GM12873 (cell line): ENCODE measurements around the gene ZNF835.

Experiments used
- TF ChIP-seq, protein P1 (sequence below): IDR thresholded peaks from 2 replicates; pipeline ENCODE4 v1.5.1; 2012; ENCODE audit warnings: low read depth, mild to moderate bottlenecking, moderate library complexity, low read length, control low read depth; ENCODE audit not compliant: insufficient read depth; ENCODE audit errors: missing control alignments

ZNF835 gene

DNA sequence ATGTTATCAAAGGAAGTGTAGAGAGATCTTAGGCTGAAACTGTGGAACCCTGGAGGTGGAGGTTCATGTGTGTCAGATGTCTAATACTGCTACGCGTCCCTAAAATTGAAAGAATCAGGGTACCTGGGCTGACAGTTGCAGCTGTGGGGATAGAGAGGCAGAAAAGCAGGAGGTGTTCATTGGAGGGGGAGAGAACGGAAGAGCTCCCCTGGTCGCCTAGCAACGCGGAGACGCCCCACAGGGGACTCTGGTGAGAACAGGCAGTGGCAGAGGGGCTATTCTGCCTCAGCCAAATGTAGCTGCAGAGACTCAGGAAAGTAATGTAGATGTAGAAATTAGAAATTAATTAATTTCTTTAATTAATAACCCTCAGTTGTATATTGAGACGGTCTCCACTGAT is 10.1 kb upstream of the ZNF835 start:
- TF ChIP-seq, protein P1, sequence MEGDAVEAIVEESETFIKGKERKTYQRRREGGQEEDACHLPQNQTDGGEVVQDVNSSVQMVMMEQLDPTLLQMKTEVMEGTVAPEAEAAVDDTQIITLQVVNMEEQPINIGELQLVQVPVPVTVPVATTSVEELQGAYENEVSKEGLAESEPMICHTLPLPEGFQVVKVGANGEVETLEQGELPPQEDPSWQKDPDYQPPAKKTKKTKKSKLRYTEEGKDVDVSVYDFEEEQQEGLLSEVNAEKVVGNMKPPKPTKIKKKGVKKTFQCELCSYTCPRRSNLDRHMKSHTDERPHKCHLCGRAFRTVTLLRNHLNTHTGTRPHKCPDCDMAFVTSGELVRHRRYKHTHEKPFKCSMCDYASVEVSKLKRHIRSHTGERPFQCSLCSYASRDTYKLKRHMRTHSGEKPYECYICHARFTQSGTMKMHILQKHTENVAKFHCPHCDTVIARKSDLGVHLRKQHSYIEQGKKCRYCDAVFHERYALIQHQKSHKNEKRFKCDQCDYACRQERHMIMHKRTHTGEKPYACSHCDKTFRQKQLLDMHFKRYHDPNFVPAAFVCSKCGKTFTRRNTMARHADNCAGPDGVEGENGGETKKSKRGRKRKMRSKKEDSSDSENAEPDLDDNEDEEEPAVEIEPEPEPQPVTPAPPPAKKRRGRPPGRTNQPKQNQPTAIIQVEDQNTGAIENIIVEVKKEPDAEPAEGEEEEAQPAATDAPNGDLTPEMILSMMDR = no peak

DNA sequence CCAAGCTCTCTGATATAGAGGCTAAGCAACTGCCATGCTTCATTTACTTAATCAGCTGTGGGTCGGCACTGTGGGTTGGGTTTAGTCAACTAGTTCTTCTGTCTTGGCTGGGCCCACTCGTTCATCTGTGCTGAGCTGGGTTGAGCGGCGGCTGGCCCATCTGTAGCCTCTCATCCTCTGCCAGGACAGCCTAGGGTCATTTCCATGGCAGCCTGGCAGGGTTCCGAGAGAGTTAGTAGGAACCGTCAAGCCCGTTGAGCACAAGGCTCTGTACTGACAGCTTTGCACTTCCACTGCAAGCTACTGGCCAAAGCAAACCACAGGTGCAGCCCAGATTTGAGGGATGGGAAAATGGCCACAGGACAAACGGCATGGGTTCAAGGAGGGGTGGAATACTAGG is 6.6 kb upstream of the ZNF835 start:
- TF ChIP-seq, protein P1 = no peak

DNA sequence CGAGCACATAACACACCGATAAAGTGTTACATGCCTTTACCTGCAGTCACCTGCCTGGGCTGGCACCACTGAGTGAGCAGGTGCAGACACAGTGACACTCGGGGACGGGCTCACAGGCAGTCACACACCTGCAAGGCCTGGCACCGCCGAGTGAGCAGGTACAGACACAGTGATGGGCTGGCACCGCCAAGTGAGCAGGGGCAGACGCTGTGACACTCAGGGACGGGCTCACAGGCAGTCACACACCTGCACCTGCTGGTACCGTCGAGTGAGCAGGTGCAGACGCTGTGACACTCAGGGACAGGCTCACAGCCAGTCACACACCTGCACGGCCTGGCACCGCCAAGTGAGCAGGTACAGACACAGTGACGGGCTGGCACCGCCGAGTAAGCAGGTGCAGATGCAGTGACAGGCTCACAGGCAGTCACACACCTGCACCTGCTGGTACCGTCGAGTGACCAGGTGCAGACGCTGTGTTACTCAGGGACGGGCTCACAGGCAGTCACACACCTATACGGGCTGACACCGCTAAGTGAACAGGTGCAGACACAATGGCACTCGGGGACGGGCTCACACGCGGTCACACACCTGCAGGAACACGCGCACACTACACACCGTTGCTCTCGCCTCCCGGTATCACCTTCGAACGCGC is 470 bp downstream of the ZNF835 start:
- TF ChIP-seq, protein P1 = no peak

DNA sequence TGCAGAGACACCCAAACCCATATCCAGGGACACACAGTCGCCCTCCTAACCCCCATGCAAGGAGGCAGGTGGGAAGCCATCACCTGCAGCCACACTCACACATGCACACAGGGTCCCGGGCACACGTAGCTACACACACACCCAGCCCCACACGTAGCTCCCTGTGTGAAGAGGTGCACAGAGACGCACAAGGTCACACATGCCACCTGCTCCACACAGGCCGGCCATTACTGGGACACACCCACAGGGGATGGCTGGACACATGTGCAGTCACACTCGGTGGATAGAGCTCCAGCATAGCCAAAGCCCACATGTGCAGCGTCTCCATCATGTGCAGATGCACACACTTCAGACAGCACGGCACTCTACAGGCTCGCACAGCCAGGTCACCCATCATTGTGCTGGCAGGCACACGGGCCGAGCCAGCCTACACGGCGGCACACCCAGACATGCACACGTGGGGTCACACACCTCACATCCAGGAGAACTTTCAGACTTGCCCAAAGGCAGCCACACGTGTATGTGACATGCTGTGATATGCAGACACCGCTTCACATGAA is 1.1 kb downstream of the ZNF835 start:
- TF ChIP-seq, protein P1 = no peak

DNA sequence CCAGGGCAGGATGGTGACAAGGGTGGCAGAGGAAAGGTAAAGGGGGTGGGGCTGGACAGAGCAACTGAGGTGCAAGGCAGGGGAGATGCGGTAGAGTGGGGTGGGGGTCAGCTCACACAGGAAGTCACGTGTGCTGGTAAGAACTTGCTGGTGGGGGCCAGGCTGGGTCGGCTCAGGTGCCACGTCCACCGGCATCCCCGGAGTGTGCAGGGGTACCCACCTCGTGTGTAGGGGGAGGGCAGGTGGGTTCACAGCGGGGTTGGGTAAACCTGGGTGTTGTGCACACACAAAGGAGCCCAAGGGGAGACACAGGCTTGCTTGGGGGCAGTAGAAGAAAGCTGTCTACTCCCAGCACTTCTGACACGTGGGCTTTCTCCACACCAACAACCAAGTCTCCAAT is 2.9 kb downstream of the ZNF835 start:
- TF ChIP-seq, protein P1 = no peak

DNA sequence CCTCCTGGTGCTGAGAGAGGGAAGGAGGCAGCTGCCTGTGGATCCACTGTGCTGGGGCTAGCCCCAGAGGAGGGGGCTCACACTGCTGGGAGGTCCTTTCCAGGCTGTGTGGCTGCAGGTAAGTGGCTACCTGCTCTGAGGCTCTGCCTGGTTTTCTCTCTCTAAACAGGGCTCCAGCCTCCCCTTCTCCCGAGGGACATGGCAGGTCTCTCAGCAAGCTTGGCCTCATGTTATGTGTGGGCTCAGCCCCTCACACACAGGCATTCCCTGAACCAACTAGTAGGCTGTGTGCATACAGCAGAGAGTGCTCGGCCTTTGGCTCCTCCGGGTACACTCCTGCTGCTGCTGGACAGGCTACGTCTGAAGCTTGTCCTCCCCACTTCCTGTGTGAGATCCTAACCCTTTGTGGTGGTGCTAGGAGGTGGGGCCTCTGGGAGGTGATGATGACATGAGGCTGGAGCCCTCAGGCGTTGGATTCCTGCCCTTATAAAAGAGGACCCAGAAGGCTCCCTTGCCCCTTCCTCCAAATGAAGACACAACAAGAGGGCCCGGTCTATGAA is 4.2 kb downstream of the ZNF835 start:
- TF ChIP-seq, protein P1 = no peak

DNA sequence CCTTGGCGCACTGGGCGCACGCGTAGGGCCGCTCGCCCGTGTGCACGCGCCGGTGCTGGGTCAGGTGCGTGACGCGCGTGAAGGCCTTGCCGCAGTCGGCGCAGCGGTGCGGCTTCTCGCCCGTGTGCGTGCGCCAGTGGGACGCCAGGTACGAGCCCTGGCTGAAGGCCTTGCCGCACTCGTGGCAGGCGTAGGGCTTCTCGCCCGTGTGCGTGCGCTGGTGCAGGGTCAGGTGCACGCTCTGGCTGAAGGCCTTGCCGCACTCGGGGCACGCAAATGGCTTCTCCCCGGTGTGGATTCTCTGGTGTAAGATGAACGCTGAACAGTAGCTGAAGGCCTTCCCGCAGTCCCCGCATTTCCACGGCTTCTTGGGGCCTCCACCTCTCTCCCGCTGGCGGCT is 7.0 kb downstream of the ZNF835 start:
- TF ChIP-seq, protein P1 = no peak
